IMR-90 (cell line): ENCODE results near the gene OGA. TPM values are rescaled to one million over a fixed set of nuclear protein-coding genes. Genes with fewer than 3 reads are reported as not detected.
A peak's percentile ranks its signal among the peaks of the same experiment; 100 is the strongest.

Experiments
- ATAC-seq: fragments of 200-7000 bp; cut with Tn5 transposase; 2 replicates; pipeline ENCODE4 v1.9.1; 2020; ENCODE audit warnings: low read depth, mild to moderate bottlenecking, moderate library complexity
- BruUV-seq: library from RNA; stranded (reverse); fragments of 400-500 nt; replicated peaks from 2 replicates; lab custom pipeline; 2021; lab: Mats Ljungman, UMichigan
- CTCF ChIA-PET: fragments of 300-600 bp; formaldehyde crosslinking; extraction: SDS; loops from one replicate; lab custom pipeline; 2021; ENCODE audit warnings: antibody characterized with exemption; lab: Yijun Ruan, JAX
- POLR2A ChIA-PET: fragments of 300-600 bp; sonication (Branson Sonifier 250); formaldehyde crosslinking; loops from one replicate; lab custom pipeline; 2022; ENCODE audit warnings: antibody characterized with exemption; ENCODE audit not compliant: unreplicated experiment; lab: Charles Lee
- DNase-seq: peaks from one replicate; pipeline ENCODE4 v3.0.0; 2013
- H2AFZ ChIP-seq: replicated peaks from 2 replicates; pipeline ENCODE3; 2013; ENCODE audit warnings: low read length, mild to moderate bottlenecking; ENCODE audit not compliant: poor library complexity
- H2AK5ac ChIP-seq: 2 replicates; pipeline ENCODE4 v1.6.1; 2013; ENCODE audit warnings: low read depth, low read length, inconsistent platforms
- H2AK9ac ChIP-seq: replicated peaks from 2 replicates; pipeline ENCODE3; 2013; ENCODE audit warnings: mild to moderate bottlenecking, low read depth, low read length, moderate library complexity; ENCODE audit not compliant: poor library complexity
- H2BK120ac ChIP-seq: 2 replicates; pipeline ENCODE4 v1.6.1; 2013; ENCODE audit warnings: low read depth, low read length, inconsistent platforms
- H2BK15ac ChIP-seq: 3 replicates; pipeline ENCODE4 v1.6.1; 2013; ENCODE audit warnings: low read depth, low read length, inconsistent platforms
- H2BK20ac ChIP-seq: 2 replicates; pipeline ENCODE4 v1.6.1; 2013; ENCODE audit warnings: low read depth, mild to moderate bottlenecking, inconsistent platforms, low read length, moderate library complexity
- H2BK5ac ChIP-seq: 2 replicates; pipeline ENCODE4 v1.6.1; 2013; ENCODE audit warnings: mild to moderate bottlenecking, low read depth, low read length, inconsistent platforms; ENCODE audit not compliant: poor library complexity, severe bottlenecking
- H3K14ac ChIP-seq: replicated peaks from 2 replicates; pipeline ENCODE4 v1.6.1; 2013; ENCODE audit warnings: low read depth, low read length, inconsistent platforms
- H3K18ac ChIP-seq: 2 replicates; pipeline ENCODE4 v1.6.1; 2013; ENCODE audit warnings: low read depth, low read length, control low read depth
- H3K23ac ChIP-seq: 2 replicates; pipeline ENCODE4 v1.6.1; 2013; ENCODE audit warnings: low read depth, low read length, inconsistent platforms
- H3K27ac ChIP-seq: 2 replicates; pipeline ENCODE4 v1.5.1; 2013; ENCODE audit warnings: mild to moderate bottlenecking, control low read depth, low read length; ENCODE audit not compliant: insufficient read depth
- H3K27me3 ChIP-seq: 2 replicates; pipeline ENCODE4 v1.6.1; 2013; ENCODE audit warnings: low read length; ENCODE audit not compliant: control insufficient read depth, insufficient read depth
- H3K36me3 ChIP-seq: 2 replicates; pipeline ENCODE4 v1.6.1; 2013; ENCODE audit warnings: low read length, mixed read lengths; ENCODE audit not compliant: control insufficient read depth, insufficient read depth
- H3K4ac ChIP-seq: 2 replicates; pipeline ENCODE4 v1.6.1; 2013; ENCODE audit warnings: low read depth, low read length, inconsistent platforms
- H3K4me1 ChIP-seq: 2 replicates; pipeline ENCODE4 v1.6.1; 2013; ENCODE audit warnings: low read length, mixed read lengths; ENCODE audit not compliant: control insufficient read depth, insufficient read depth
- H3K4me2 ChIP-seq: 2 replicates; pipeline ENCODE4 v1.6.1; 2013; ENCODE audit warnings: low read depth, mild to moderate bottlenecking, control low read depth, low read length, moderate library complexity
- H3K4me3 ChIP-seq: 2 replicates; pipeline ENCODE4 v1.5.1; 2013; ENCODE audit warnings: low read depth, mild to moderate bottlenecking, control low read depth, low read length, moderate library complexity; ENCODE audit not compliant: insufficient read depth
- H3K56ac ChIP-seq: 2 replicates; pipeline ENCODE4 v1.6.1; 2013; ENCODE audit warnings: low read length, inconsistent platforms; ENCODE audit not compliant: insufficient read depth; ENCODE audit errors: extremely low read depth
- H3K79me1 ChIP-seq, 2 experiments: 2 replicates each; pipeline ENCODE4 v1.6.1; 2013; ENCODE audit warnings: low read length in 2 of 2, inconsistent platforms in 1 of 2, low read depth in 1 of 2
- H3K9ac ChIP-seq: 2 replicates; pipeline ENCODE4 v1.6.1; 2013; ENCODE audit warnings: low read depth, low read length, control low read depth
- H3K9me1 ChIP-seq: 2 replicates; pipeline ENCODE4 v1.6.1; 2013; ENCODE audit warnings: low read length, inconsistent platforms; ENCODE audit not compliant: insufficient read depth
- H3K9me3 ChIP-seq: 2 replicates; pipeline ENCODE4 v1.6.1; 2013; ENCODE audit warnings: low read length; ENCODE audit not compliant: control insufficient read depth, insufficient read depth
- H4K20me1 ChIP-seq: 2 replicates; pipeline ENCODE4 v1.6.1; 2013; ENCODE audit warnings: low read length, inconsistent platforms; ENCODE audit not compliant: insufficient read depth
- H4K5ac ChIP-seq: 2 replicates; pipeline ENCODE4 v1.6.1; 2013; ENCODE audit warnings: mild to moderate bottlenecking, low read depth, low read length, control low read depth
- H4K8ac ChIP-seq, 2 experiments: 2 replicates each; pipeline ENCODE4 v1.6.1; 2013; ENCODE audit warnings: low read depth in 2 of 2, low read length in 2 of 2, control low read depth in 1 of 2, inconsistent platforms in 1 of 2
- H4K91ac ChIP-seq: 2 replicates; pipeline ENCODE4 v1.6.1; 2013; ENCODE audit warnings: low read depth, low read length, inconsistent platforms; ENCODE audit not compliant: insufficient read depth
- CHD1 ChIP-seq: IDR thresholded peaks from 2 replicates; pipeline ENCODE4 v1.6.1; 2012; ENCODE audit warnings: low read depth, low read length, improper control_type of control experiment
- CTCF ChIP-seq: conservative IDR thresholded peaks from 2 replicates; pipeline ENCODE4 v1.5.1; 2012; ENCODE audit warnings: mild to moderate bottlenecking, low read depth, low read length, improper control_type of control experiment
- FOS ChIP-seq: fragments of 150-350 bp; IDR thresholded peaks from 2 replicates; pipeline ENCODE4 v1.6.1; 2016; ENCODE audit warnings: low read depth, low read length
- MAFK ChIP-seq: IDR thresholded peaks from 2 replicates; pipeline ENCODE4 v1.6.1; 2012; ENCODE audit warnings: low read depth, low read length, improper control_type of control experiment
- MAZ ChIP-seq: IDR thresholded peaks from 2 replicates; pipeline ENCODE4 v1.6.1; 2012; ENCODE audit warnings: low read depth, mild to moderate bottlenecking, low read length, improper control_type of control experiment, moderate library complexity, borderline replicate concordance
- MXI1 ChIP-seq: IDR thresholded peaks from 2 replicates; pipeline ENCODE4 v1.6.1; 2012; ENCODE audit warnings: low read depth, mild to moderate bottlenecking, low read length, moderate library complexity, borderline replicate concordance
- NFE2L2 ChIP-seq: fragments of 150-350 bp; IDR thresholded peaks from 2 replicates; pipeline ENCODE4 v1.6.1; 2016; ENCODE audit warnings: low read depth, mild to moderate bottlenecking, low read length
- POLR2A ChIP-seq: IDR thresholded peaks from 2 replicates; pipeline ENCODE4 v1.6.1; 2012; ENCODE audit warnings: mild to moderate bottlenecking, low read depth, low read length
- RAD21 ChIP-seq: IDR thresholded peaks from 2 replicates; pipeline ENCODE4 v1.6.1; 2012; ENCODE audit warnings: low read length, improper control_type of control experiment
- RCOR1 ChIP-seq: IDR thresholded peaks from 2 replicates; pipeline ENCODE4 v1.6.1; 2012; ENCODE audit warnings: mild to moderate bottlenecking, low read length, improper control_type of control experiment; ENCODE audit not compliant: insufficient replicate concordance
- RFX5 ChIP-seq: IDR thresholded peaks from 2 replicates; pipeline ENCODE4 v1.8.0; 2012; ENCODE audit warnings: low read depth, mild to moderate bottlenecking, low read length, moderate library complexity
- SMC3 ChIP-seq: fragments of 150-350 bp; IDR thresholded peaks from 2 replicates; pipeline ENCODE4 v1.6.1; 2016; ENCODE audit warnings: low read depth, mild to moderate bottlenecking, antibody characterized with exemption, low read length, moderate library complexity
- WGBS, 2 experiments: methylation state at CpG; one replicate each; pipeline versions ENCODE4 v1.1.5 to v1.1.7; 2013; ENCODE audit warnings: missing lambda C conversion rate in 2 of 2; ENCODE audit not compliant: insufficient read length in 1 of 2; ENCODE audit errors: extremely low coverage in 2 of 2; 5-methylcytosine and 5-hydroxymethylcytosine counted together
- dilution Hi-C: fragments of 300-500 bp; cut with HindIII; formaldehyde crosslinking; loops from one replicate; pipeline ENCODE4 v1.14.3; 2018; ENCODE audit warnings: low sequenced_read_pairs; ENCODE audit not compliant: unreplicated experiment
- in situ Hi-C: fragments of 300-500 bp; cut with MboI; formaldehyde crosslinking; loops from 3 replicates; pipeline ENCODE4 v1.14.3; 2019; ENCODE audit warnings: low sequenced_read_pairs, inconsistent platforms, mixed read lengths
- intact Hi-C: fragments of 100-400 bp; cut with micrococcal nuclease; formaldehyde crosslinking; loops from 2 replicates; pipeline ENCODE4 v1.10.0; 2022
- polyA plus RNA-seq, 3 experiments: library from polyadenylated mRNA; depleted of rRNA; stranded (reverse); fragments of >200 nt; gene quantifications; 2 replicates each; pipeline ENCODE4 v1.2.3, GENCODE V29; 2012; ENCODE audit warnings: low replicate concordance in 1 of 3
- total RNA-seq: library from RNA; depleted of rRNA; stranded (reverse); fragments of >200 nt; gene quantifications from 2 replicates; pipeline ENCODE4 v1.2.3, GENCODE V29; 2012
- TF ChIP-seq, protein P1 (sequence below): fragments of 150-350 bp; IDR thresholded peaks from 2 replicates; pipeline ENCODE4 v1.6.1; 2016; ENCODE audit warnings: low read depth, mild to moderate bottlenecking, low read length, moderate library complexity, borderline replicate concordance

The OGA gene
- total and polyA plus RNA-seq, 2 of the 4 experiments (the other 2 are of a cell fraction) = 42.5 to 62.9 TPM

DNA sequence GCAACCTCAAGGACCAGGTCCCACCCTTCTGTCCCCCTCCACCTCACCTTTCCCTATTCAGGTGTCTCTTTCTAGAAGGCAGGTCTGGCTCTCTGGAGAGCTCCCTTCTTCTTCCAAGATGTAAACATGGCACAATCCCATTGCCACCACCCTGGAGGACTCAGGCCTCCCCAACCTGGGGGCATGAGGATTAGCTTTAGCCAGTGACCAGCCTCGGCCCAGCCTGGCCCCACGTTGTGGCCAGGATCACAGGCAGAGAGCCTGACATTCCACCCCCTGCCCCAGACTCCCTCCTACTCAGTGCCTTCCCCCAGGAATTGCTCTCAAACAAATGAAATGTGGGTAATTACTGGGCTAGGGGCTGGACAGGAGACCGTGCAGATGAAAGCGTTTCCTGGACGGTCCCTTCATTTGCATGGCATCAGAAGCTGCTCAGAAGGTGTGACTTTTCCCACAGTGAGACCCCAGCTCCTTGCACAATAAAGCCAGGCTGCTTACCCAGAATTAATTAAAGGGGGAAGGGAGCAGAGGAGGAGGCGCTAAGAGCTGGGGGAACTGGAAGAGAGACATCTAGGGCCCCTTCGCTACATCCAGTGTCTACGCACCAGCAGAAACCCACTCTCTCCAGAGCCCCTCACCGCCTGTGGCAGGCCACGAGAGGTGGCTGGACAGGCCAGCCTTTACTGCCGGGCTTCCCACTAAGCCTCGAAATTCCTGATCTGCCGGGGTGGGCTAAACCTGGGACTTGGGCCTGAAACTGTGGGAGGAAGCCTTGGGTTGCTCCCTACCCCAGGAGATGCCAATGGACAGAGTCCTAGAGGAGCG lies 50.1 kb downstream of the OGA start:
- ChIA-PET CTCF (interaction anchor here (0.5 to 0.6 kb wide), 2 partner anchors 19 to 166 kb away, joined by 3 to 6 read pairs; no protein-coding TSS in a partner anchor), POLR2A (no interaction called here)
- dilution Hi-C loops = no loop called here
- peak overlapping the region; percentile 39 for H2AFZ ChIP-seq
- no peak overlapping the region for H4K5ac ChIP-seq
- H3K4me3 ChIP-seq = no peak overlapping the region
- no peaks in the 10 kb centered on the region; the same call in 1 of the 2 replicates for H3K9me3 ChIP-seq
- H3K4me1 ChIP-seq = no peaks in the 10 kb centered on the region
- no peak for DNase-seq
- no peak overlapping the region for H3K27ac ChIP-seq
- H2AK9ac ChIP-seq = no peak overlapping the region
- intact Hi-C loops = no loop called here
- H3K27me3 ChIP-seq = peaks cover 89% of the 10 kb centered on the region
- no peak for TF ChIP-seq MAFK
- TF ChIP-seq CHD1 = no peak
- no peak for TF ChIP-seq CTCF
- TF ChIP-seq, protein P1, sequence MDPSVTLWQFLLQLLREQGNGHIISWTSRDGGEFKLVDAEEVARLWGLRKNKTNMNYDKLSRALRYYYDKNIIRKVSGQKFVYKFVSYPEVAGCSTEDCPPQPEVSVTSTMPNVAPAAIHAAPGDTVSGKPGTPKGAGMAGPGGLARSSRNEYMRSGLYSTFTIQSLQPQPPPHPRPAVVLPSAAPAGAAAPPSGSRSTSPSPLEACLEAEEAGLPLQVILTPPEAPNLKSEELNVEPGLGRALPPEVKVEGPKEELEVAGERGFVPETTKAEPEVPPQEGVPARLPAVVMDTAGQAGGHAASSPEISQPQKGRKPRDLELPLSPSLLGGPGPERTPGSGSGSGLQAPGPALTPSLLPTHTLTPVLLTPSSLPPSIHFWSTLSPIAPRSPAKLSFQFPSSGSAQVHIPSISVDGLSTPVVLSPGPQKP = no peak
- no peak for TF ChIP-seq SMC3
- no peak for TF ChIP-seq RCOR1
- TF ChIP-seq NFE2L2 = no peak
- TF ChIP-seq RFX5 = no peak
- TF ChIP-seq RAD21 = no peak
- TF ChIP-seq MAZ = no peak
- no peak for TF ChIP-seq POLR2A
- TF ChIP-seq MXI1 = no peak
- no peak for TF ChIP-seq FOS
- in situ Hi-C loops = no loop called here
- no peak overlapping the region for H3K4ac ChIP-seq
- H3K9ac ChIP-seq = no peak overlapping the region
- H3K9me1 ChIP-seq = no peaks in the 10 kb centered on the region
- H2BK120ac ChIP-seq = no peak overlapping the region
- H3K14ac ChIP-seq = no peak overlapping the region
- no peak overlapping the region for H2BK5ac ChIP-seq
- 41% methylated on average over 2 of the region's 14 CpGs; no CpG with 5 or more reads in 1 of the 2 experiments for WGBS, 2 experiments
- H3K23ac ChIP-seq = no peak overlapping the region
- no peak overlapping the region for H4K8ac ChIP-seq
- H3K4me2 ChIP-seq = no peak overlapping the region
- no peaks in the 10 kb centered on the region for H4K20me1 ChIP-seq
- no peak overlapping the region for H3K18ac ChIP-seq
- H3K79me1 ChIP-seq = no peaks in the 10 kb centered on the region
- H4K91ac ChIP-seq = no peak overlapping the region
- H2BK20ac ChIP-seq = no peak overlapping the region
- no peak overlapping the region for H2AK5ac ChIP-seq
- ATAC-seq = no peak
- no peak overlapping the region for H3K56ac ChIP-seq
- no TSS peak for BruUV-seq
- no peak overlapping the region for H2BK15ac ChIP-seq
- no peaks in the 10 kb centered on the region for H3K36me3 ChIP-seq
